ENCODE results near the gene UBE2Q1. TPM values are rescaled to one million over a fixed set of nuclear protein-coding genes. Genes with fewer than 3 reads are reported as not detected.

UBE2Q1 gene
- total and polyA plus RNA-seq, 2 of the 8 experiments (the other 6 are each of a cell fraction or from before 2014, with no cell fraction given) = 13.2 to 95.8 TPM

DNA sequence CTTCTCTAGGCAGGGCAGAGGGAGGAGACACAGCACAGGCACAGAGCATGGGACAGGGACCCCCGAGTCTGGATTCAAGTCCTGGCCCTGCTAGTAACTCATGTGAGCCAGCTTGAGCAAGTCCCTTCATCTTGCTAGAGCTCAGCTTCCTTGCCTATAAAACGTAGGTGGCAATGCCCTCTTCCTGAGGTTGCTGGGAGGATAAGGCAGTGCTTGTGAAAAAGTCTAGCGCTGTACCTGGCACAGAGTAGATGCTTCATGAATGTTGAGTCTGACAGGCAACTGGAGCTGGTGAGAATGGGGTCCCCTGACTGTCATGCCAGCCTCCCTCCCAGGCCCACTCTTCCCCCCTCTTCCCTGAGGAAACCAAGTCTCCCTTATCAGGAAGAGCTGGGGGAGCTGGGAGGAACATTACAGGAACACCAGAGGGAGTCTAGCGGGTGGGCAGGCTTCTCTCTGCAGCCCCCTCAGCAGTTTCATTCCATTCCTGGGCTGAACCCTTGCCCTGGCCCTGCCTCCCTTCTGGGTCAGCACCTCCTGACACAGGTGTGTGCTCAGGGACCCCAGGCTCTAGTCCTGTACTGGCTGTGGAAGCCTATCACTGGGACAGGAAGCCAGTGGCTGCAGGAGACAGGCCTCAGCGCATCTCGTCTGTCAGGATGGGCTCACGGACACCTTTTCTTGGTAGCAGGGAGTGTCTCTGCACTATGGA, 19.0 kb upstream of the UBE2Q1 start:
- Histone ChIP-seq H3K4me2 (ENCODE audit: insufficient read depth in 1 of 2, low read depth in 2 of 2, low read length in 2 of 2) (no peak overlapping the region), H3K27ac (ENCODE audit: low read depth, low read length) (no peak overlapping the region), H3K36me3 (ENCODE audit: control insufficient read depth in 2 of 4, insufficient read depth in 4 of 4, low read length in 3 of 4) (peaks cover 22 to 39% (median 28%) of the 10 kb centered on the region in 4 experiments), H4K5ac (ENCODE audit: insufficient read length, low read depth, low read length) (no peak overlapping the region), H2AFZ (ENCODE audit: low read length) (no peak overlapping the region), H3K18ac (ENCODE audit: extremely low read depth, low read length) (no peak overlapping the region), H3K9me3 (ENCODE audit: insufficient read depth in 2 of 2, low read depth in 1 of 2, low read length in 1 of 2) (no peaks in the 10 kb centered on the region), H3K4me3 (ENCODE audit: extremely low read depth in 1 of 4, insufficient read depth in 2 of 4, low read depth in 3 of 4, low read length in 4 of 4) (no peak overlapping the region), H3K79me1 (ENCODE audit: low read depth, low read length) (no peaks in the 10 kb centered on the region; the same call in 1 of the 2 replicates), H2BK120ac (replicated peaks; ENCODE audit: low read depth, low read length) (no peak overlapping the region), H2AK5ac (ENCODE audit: low read depth, low read length) (no peak overlapping the region), H2BK20ac (ENCODE audit: low read length) (no peak overlapping the region), H2BK5ac (ENCODE audit: low read depth, low read length) (no peak overlapping the region), H4K20me1 (replicated peaks in 1 of 2; ENCODE audit: control insufficient read depth in 1 of 2, insufficient read depth in 2 of 2, low read length in 2 of 2) (peaks cover 6 to 21% of the 10 kb centered on the region in 2 experiments), H2BK12ac (ENCODE audit: low read depth, low read length) (no peak overlapping the region), H4K91ac (replicated peaks; ENCODE audit: insufficient read length, low read length) (no peak overlapping the region), H2BK15ac (ENCODE audit: low read length) (no peak overlapping the region), H3K23me2 (ENCODE audit: low read depth, low read length) (no peaks in the 10 kb centered on the region), H3K27me3 (replicated peaks in 1 of 4; ENCODE audit: control insufficient read depth in 3 of 4, extremely low read depth in 1 of 4, insufficient read depth in 3 of 4, low read length in 3 of 4) (no peaks in the 10 kb centered on the region), H3K9ac (replicated peaks in 1 of 4; ENCODE audit: extremely low read depth in 1 of 4, low read depth in 3 of 4, low read length in 3 of 4) (no peak overlapping the region), H3K79me2 (ENCODE audit: control insufficient read depth in 1 of 2, insufficient read depth in 2 of 2, low read length in 2 of 2) (no peaks in the 10 kb centered on the region), H3K4me1 (replicated peaks in 1 of 4; ENCODE audit: control insufficient read depth in 3 of 4, insufficient read depth in 4 of 4, low read length in 3 of 4) (peaks cover 0 to under 1% (median 0%) of the 10 kb centered on the region in 4 experiments; a peak in 2 of 7 replicates), H3K14ac (ENCODE audit: insufficient read length) (no peak overlapping the region), H3K4ac (replicated peaks; ENCODE audit: insufficient read length, low read depth, low read length) (no peak overlapping the region), H4K8ac (ENCODE audit: extremely low read depth, insufficient read depth, low read length) (no peak overlapping the region), H3K56ac (replicated peaks; ENCODE audit: insufficient read length, low read depth, low read length) (no peak overlapping the region), H3K23ac (ENCODE audit: insufficient read length) (no peak overlapping the region)
- WGBS, 2 experiments (ENCODE audit: extremely low coverage in 1 of 2, insufficient coverage in 1 of 2, insufficient read length in 1 of 2, insufficient replicate concordance in 2 of 2, low coverage in 1 of 2, low lambda C conversion rate in 2 of 2, missing lambda C conversion rate in 1 of 2) = 87% methylated on average over 7 of the region's 7 CpGs; no CpG with 5 or more reads in 1 of the 2 experiments
- no peak for DNase-seq (ENCODE audit: low read depth in 1 of 2, low spot score in 2 of 2)
- ChIA-PET POLR2A (ENCODE audit: partially characterized antibody) (interaction anchor here (1.2 to 1.5 kb wide), 4 partner anchors 15 to 97 kb away, joined by 3 to 7 read pairs (median 4); no protein-coding TSS in a partner anchor), CTCF (ENCODE audit: partially characterized antibody) (interaction anchor here (0.9 to 3.3 kb wide), 5 partner anchors 8 to 366 kb away, joined by 3 to 15 read pairs (median 4); no protein-coding TSS in a partner anchor)
- TF ChIP-seq YY1 (IDR thresholded peaks at IDR 0.05; ENCODE audit: low read depth, low read length) (no peak), POLR2A (IDR thresholded peaks at IDR 0.05; ENCODE audit: control extremely low read depth in 1 of 2, low read depth in 2 of 2, low read length in 2 of 2) (peak in 1 of 2 experiments; percentile 38; a peak in 2 of 3 replicates)
- FAIRE-seq = no peak

Measured in H1 (cell line).